Stimulated activated CD4-positive, alpha-beta T cell treated with anti-CD3 and anti-CD28 coated beads, Interleukin-15, amount 100 ng/mL, for 24 hours (primary cell): Measurements from ENCODE around the gene CDC26.
"Not testable (repeated sequence)": the region's sequence is repeated elsewhere in the genome, so short reads cannot be mapped to it uniquely, and the experiment has no call there.

Source experiments
- DNase-seq: peaks from one replicate; pipeline ENCODE4 v3.0.0-alpha.2; 2020

Gene CDC26

GRCh38 chr9:113290052-113290607 is 14.8 kb upstream of the CDC26 start:
- DNase-seq, result no peak

DNA sequence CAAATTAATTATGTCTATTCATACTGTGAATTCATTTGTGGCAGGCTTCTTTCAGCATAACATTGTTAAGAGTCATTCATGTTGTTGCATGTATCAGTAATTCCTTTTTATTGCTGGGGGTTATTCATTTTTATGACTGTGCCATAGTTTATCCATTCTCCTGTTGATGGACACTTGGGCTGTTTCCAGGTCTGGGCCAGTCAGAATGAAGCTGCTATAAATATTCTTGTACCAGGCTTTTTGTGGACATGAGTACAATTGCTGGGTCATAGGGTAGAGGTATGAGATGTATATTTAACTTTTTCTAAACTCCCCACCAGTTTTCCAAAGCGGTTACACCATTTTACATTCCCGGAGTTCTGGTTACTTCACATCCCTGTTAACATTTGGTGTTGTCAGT is 13.7 kb upstream of the CDC26 start:
- DNase-seq, result no peak

DNA sequence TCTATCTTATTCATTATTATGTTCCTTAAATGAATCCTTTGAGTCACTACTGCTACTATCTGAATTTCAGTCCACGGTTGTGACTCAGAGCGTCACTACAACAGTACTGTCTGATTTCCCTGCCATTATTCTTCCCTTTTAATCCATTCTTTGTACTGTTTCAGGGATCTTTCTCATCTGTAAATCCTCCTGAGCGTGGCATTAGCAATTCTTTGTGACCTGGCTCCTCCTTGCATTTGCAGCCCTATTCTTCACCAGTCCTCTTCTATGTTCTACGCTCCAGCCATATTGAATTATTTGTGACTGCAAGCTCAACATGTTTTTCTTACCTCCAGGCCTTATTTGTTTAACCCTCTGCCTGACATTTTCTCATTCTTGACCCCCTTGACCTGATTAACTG is 6.0 kb upstream of the CDC26 start:
- no peak for DNase-seq

- no peak for DNase-seq
Measured at GRCh38 chr9:113278840-113279239, 3.5 kb upstream of the CDC26 start.

DNA sequence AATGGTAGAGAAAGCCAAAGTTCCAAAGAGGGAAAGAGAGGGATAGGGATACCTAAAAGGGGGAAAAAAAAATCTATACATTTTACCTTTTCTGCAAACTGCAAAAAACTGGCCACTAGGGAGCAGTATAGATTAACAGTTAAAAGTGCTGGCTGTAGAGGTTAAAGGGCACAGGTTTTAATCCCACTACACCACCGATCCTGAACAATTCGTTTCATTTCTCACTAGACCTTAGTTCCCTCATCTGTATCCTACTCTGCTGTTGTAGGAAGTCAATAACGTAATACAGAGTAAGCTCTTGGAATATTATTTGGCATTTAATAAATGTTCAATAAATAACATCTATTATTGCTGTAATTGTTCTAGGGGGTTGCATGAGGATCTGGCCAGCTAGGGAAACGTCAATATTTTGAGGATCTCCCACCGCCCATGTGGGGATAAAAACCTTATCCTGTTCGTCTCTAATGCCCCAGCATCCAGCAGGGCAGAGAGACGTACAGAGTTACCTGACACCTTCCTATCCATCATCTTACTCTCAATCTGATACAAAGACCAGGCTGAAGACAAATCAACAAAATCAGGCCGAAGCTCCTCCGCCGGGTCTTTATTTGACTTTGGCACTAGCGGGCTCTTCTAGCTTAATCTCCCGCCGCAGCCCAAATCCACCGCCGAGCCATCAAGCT is 757 bp downstream of the CDC26 start:
- peak; percentile 19 for DNase-seq

- no peak for DNase-seq
Measured at GRCh38 chr9:113269871-113270270, 5.5 kb downstream of the CDC26 start.

- no peak for DNase-seq
Measured at GRCh38 chr9:113269355-113269754, 6.0 kb downstream of the CDC26 start.

DNA sequence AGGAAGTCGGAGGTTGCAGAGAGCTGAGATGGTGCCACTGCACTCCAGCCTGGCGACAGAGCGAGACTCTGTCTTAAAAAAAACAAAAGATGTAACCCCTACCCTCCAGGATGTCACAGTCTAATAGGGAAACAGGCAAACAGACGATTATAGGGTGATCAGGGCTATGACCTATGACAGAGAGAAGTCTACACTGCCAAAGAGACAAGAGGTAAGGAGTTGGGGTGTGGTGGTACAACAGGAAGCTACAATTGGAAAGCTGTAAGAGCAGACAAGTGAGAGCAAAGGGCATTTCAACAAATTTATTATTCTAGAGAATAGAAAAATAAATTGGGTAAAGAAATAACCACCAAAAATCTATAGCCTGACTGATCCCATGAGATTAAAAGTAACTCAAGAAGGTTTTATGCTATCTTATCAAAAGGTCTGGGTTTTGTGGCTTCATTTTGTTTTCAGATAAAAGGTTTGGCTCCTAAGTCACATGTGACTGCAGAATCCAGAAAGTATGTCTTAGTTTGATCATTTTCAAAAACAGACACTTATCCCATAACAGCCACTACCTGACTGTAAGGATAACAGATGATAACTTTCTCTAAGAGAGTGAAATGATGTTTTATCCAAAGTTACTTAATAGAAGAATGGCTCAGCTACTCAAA is 7.3 kb downstream of the CDC26 start:
- no peak for DNase-seq

- no peak for DNase-seq
Measured at GRCh38 chr9:113266174-113266573, 9.2 kb downstream of the CDC26 start.

DNA sequence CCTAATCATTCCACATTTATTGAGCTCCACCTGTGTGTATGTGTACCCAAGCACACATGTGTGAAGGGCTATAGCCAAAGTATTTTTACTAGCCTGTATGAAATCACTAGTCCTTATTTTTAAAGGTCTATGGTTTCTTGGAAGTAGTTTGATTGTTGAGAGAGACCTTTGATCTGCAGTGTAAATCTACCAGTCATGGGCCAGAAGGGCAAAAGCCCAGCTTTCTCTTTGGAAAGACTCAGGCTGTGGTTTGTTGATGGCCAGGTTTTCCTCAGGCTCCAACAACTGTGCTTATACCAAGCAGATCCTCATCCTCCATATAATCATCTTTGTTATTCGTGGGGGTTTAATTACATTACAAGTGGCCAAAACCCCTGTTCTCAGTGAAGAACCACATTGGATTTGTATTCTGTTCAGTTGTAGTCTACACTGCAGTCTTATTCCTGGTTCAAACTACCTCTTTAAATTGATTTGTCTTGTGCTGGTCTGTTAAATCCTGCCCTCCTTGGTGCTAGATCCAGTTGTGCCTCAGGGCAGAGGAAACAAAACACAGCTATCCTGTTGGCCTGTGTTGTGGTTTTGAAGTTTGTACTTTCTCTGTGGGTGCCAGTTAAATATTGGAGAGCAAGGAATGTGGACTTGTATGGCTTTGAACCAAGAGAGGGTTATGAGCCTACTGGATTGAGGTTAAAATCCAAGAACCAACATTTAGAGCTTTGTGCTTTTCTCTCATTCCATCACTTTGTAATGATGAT is 13.3 kb downstream of the CDC26 start:
- DNase-seq, result no peak

GRCh38 chr9:113258282-113258681 is 17.1 kb downstream of the CDC26 start:
- DNase-seq, result no peak

- DNase-seq, result no peak
Measured at GRCh38 chr9:113257863-113258262, 17.5 kb downstream of the CDC26 start.

- no peak for DNase-seq
Measured at GRCh38 chr9:113255438-113255837, 19.9 kb downstream of the CDC26 start.

DNA sequence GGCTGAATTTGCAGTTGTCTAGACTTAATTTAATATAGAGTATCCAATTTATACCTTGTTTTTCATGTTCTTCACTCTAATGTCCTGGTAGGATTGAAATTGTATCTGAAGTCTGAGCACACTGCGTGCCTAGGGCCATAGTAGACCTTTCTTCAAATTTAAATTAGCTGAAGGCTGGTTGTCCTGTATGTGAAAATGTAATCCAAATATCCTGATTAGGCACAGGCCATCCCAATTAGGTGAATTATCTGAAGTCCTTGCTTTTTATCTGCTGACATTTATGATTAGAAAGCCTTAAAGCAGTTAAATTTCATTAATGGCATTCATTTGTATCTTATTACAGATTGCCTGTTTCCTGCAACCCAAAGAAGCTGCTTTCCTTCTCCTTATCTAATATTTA is 20.4 kb downstream of the CDC26 start:
- DNase-seq, result no peak

DNA sequence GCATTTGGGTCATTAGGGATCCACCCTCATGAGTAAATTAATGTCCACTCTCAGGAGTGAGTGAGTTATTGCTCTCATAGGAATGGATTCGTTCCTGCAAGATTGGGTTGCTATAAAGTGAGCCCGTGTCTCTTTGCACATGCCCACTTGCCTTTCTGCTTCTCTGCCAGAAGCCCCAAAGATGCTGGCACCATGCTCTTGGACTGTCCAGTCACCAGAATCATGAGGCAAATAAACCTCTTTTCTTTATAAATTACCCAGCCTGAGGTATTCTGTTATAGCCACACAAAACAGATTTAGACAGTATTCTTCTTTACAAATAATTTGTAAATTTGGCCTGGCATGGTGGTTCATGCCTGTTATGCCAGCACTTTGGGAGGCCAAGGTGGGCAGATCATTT is 24.6 kb downstream of the CDC26 start:
- no peak for DNase-seq

- DNase-seq, result not testable (repeated sequence)
Measured at GRCh38 chr9:113249661-113250060, 25.7 kb downstream of the CDC26 start.

GRCh38 chr9:113247640-113248039 is 27.7 kb downstream of the CDC26 start:
- DNase-seq, result no peak

DNA sequence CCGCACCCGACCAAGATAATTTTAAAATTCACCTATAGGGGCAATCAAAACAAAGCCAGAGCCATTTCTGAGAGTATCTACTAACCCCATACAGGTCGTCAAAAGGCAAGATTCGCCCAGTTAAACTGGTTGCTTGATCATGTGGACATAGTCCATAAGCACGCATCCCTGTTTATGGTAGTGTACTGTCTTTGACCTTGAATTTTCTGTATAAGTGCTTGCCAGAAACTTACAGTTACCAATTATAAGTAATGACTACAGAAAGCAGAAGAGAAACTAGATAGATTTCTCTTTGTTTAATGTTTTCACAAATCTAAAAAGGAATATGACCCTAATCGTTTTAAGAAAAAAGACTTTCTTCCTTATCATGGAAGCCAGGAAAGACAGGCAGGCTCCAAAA is 28.4 kb downstream of the CDC26 start:
- DNase-seq, result no peak

DNA sequence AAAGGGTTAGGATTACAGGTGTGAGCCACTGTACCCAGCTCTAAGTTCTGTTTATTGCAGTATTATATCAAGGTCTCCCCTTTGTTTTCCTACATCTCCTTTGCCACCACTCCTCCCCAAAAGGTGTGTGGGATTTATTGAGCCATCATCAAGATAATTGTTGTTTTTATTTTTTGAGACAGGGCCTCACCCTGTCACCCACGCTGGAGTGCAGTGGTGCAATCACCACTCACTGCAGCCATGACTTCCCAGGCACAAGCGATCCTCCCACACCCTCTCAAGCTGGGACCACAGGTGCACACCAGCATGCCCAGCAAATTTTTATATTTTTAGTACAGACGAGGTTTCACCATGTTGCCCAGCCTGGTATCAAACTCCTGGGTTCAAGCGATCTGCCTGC is 29.5 kb downstream of the CDC26 start:
- DNase-seq, result no peak

DNA sequence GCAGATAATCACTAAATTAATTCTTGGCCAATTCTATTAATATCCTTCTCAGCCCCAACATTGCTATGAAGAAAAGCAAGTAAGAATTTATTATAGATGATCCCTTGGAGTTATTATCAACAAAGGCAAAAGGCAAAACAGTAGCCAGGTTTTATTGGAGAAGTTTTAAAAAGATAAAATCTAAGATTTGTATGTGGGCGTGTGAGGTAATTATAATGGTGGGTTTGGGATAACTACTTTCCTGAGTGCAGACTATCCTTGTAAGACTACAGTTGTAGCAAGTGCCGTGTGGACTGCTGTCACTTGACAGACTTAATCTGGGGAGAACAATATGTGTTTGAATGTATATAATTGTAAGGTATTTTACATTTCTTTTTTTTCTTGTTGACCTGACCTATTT is 30.8 kb downstream of the CDC26 start:
- DNase-seq, result no peak

- DNase-seq, result no peak
Measured at GRCh38 chr9:113241161-113241560, 34.2 kb downstream of the CDC26 start.

DNA sequence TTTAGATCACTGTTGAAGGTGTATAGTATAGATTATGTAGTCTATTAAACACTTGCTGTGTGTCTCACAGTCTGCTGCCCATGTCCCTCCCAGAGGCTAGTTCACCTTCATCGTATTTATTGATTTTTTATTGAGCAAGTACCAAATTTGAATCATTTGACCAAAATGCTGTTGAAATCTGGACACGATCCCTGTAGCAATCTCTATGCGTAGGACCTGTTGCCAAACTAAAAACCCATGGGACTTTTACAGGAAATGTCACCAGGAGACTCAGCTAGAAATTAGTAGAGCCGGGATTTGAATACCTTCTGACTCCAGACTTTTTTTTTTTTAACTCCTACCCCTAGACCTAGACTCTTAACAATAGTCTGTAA is 36.5 kb downstream of the CDC26 start:
- no peak for DNase-seq

- DNase-seq, result no peak
Measured at GRCh38 chr9:113238202-113238858, 37.0 kb downstream of the CDC26 start.
